ENCODE results near the gene CXCL11.

DNA sequence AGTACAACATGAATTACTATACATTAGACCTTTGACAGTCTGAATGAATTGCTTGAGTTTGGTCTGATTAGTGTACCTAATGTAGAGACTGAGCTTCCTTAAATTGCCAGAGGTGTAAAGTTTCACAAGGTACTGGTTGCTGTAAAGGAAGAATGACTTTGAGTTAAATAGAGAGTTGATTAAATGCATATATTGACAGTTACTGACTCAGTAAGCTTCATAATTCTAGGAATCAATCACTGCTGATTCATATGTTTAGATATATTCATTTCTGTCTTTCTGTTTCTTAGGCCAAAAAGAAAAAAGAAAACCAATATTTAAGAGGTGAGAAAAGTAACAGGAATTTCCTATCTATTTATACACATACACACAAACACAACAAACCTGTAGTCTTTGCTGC lies 22.4 kb upstream of the CXCL11 start:
- no peak for TF ChIP-seq CTCF (conservative IDR thresholded peaks at IDR 0.05; ENCODE audit: low read length)
- TF ChIP-seq EZH2phosphoT487 (IDR thresholded peaks at IDR 0.05; ENCODE audit: borderline replicate concordance), result no peak

Measured in Loucy (cell line).